OCI-M2 (cell line): ENCODE data around the gene FRRS1.
"Not testable (repeated sequence)": the region's sequence is repeated elsewhere in the genome, so short reads cannot be mapped to it uniquely, and the experiment has no call there.

Experiments used
- DNase-seq: peaks from one replicate; lab custom pipeline; 2025; ENCODE audit not compliant: unreplicated experiment; lab: John Stamatoyannopoulos, UW

Gene FRRS1

DNA sequence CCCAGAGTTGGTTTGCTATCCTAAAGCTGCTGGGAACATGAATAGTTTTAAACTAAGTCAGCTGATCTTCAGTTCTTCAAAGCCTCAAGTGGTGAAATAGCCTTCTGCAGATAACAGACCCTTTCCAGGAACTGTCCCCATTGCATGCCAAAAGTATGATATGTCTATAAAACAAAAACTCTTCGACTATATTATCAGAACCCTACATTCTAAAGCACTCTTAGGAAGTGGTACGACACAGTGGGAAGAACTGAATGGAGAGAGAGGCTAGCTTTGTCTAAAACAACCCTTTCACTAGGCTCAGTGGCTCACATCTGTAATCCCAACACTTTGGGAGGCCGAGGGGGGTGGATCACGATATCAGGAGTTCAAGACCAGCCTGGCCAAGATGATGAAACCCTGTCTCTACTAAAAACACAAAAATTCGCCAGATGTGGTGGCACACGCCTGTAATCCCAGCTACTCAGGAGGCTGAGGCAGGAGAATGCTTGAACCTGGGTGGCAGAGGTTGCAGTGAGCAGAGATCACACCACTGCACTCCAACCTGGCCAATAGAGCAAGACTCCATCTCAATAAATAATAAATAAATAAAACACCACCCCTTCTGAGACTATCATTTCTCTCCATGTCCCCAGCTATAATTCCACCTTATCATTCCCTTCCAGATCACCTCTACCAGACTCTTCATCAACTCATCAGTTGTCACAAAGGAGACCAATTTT is 2.2 kb upstream of the FRRS1 start:
- no peak for DNase-seq

DNA sequence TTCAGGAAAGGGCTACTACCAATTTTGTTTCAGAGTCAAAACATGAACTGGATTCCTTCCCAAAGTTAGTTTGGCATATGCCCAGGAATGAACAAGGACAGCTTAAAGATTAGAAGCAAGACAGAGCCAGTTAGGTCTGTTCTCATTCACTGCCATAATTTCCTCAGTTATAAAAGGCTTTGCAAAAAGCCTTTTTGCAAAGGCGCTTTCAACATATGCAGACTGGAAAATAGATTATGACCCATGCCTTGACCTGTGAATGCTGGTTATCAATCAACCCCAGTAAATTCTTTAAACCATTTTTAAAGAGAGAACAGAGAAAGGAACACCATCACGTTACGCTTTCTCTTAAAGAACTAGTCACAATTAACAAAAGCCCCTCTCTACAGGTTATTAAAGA is 1.7 kb upstream of the FRRS1 start:
- no peak for DNase-seq

DNA sequence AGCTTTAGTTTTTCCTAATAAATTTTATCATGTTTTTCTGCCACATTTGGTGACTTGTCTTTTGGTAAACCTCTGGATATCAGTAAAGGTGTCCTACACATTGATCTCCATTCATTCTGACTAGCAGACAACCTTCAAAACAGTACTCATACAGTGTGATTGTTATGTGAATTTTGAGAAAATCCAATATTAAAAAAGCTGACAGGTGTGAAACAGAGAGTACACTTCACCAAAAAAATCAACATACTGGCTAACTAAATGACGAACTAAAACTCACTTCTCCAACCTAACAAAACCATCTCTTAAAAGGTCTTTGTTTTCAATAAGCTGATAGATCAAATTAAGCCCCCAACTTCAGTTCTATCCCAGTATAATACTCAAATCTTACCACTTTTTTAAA is 1.5 kb downstream of the FRRS1 start:
- no peak for DNase-seq

DNA sequence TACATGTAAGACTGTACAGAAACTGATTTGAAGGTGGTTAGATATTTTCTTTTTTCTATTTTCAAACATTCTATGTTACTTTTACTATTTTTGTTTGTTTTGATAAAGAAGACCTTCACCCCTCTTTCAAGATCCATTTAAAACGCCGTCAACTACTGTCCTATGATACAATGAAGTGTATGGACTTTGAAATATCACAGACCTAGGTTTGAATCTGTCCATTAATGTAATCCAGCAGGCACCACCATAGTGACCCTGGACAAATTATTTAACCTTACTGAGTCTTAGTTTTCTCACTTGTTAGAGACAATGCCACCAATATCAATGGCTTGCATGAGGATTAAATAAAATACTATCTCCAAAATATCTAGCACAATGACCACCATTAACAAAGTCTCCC is 2.0 kb downstream of the FRRS1 start:
- DNase-seq = no peak

DNA sequence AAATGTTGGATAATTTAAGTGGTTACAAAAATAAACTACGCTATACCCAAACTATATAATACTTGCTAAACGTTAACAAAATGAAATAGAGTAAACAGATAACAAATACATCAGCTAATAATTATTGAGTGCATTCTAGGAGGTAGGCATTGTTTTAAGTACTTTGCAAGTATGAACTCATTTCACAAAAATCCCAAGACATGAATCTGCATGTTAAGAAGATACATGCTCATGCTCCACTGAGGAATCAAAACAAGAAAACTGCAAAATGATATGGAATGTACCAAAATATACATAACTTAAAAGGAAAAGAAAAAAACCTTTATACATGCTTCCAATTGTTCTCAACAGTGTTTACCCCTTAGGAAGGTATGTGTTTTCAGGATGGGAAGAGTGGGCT is 2.5 kb downstream of the FRRS1 start:
- no peak for DNase-seq

DNA sequence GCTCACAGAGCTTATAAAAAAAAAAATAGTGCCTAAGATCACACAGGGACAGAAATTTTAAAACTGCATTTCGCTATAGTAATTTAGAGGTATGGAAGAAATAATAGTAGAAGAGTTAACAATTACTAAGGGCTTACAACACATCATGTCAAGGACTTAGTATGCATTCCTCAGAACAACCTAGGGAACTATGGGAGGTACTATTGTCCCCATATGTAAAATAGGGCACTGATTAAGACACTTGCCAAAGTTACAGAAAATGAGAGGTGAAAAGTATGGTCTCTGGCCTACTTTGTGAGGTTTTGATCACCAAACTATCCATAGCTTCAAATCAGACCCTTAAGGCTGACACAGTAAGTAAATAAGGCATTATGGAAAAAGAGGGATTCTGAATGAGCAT is 4.7 kb downstream of the FRRS1 start:
- no peak for DNase-seq

DNA sequence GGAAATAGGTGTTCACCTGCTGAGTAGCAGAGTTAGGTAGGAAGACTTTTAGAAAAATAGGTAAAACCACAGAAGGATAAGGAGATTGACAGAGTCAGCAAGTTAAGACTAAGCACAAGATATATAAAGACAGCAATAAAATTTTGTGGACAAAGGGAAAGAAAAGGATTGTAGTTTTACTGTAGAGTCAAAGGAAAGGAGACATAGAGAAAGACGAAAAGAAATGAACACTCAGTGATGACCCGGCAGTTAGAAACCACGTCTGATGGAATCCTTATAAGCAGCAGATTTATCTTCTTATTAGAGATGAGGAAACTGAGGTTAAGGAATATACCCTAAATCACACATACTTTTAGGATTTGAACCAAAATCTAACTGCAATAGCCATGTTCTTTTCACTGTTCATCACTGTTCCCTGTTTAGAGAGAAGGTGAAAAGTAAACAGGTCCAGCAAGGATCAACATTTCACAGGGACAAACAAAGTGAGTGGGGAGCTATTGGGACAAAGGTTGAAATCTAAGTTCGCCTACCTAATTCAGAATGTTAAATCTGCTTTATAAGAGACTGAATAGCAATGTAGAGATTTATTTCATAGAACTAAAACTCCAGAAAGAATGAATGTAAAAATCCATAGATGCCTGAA is 6.8 kb downstream of the FRRS1 start:
- DNase-seq = no peak

DNA sequence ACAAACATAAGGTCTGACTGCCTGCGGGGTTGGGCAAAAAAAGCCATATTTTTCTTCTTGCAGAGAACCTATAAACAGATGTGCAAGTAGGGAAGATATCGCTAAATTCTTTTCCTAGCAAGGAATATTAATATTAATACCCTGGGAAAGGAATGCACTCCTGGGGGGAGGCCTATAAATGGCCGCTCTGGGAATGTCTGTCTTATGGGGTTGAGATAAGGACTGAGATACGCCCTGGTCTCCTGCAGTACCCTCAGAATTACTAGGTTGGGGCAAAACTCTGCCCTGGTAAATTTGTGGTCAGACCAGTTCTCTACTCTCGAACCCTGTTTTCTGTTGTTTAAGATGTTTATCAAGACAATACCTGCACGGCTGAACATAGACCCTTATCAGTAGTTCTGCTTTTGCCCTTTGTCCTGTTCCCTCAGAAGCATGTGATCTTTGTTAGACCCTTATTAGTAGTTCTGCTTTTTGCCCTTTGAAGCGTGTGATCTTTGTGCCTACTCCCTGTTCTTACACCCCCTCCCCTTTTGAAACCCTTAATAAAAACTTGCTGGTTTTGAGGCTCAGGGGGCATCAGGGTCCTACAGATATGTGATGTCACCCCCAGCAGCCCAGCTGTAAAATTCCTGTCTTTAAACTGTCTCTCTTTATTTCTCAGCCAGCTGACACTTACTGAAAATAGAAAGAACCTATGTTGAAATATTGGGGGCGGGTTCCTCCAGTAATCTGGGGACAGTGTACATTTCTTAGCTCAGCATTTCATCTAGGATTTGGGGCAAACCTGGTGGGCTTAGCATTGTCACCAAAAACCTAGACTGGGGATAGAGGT is 7.5 kb downstream of the FRRS1 start:
- DNase-seq = not testable (repeated sequence)

DNA sequence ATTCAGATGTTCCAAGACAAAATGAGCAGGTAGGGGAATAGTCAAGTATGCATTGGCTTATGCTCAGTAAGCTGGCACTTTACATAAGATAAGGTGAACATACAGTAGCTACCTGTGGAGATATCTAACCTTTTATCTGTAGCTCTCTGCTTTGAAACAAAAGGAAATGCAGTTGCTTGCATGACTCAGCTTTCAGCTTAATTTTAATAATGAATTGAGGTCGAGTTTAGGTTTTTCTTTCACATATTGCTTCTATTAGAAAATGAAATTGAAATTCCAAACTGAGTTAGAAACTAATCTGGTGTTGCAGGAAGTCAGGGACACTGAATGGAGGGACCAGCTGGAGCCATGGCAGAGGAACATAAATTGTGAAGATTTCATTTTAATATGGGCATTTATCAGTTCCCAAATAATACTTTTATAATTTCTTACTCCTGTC is 8.3 kb downstream of the FRRS1 start:
- DNase-seq = no peak

DNA sequence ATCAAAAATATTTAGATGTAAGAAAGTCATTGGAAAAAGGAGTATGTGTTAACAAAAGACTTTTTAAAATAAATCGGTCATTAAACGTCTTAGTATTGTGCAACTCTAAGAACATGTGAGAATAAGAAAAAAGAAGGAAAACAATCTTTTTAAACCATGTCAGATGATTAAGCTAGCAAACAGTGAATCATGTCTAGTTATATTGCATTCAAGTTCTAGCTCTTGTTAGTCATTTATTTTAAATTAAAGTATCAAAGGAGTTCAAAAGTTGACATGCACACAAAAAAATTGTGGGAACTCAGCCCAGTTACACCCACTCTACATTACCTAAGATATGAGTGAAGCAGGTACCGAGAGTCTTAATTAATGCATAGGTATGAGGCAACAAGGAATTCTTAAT is 9.8 kb downstream of the FRRS1 start:
- DNase-seq = no peak

DNA sequence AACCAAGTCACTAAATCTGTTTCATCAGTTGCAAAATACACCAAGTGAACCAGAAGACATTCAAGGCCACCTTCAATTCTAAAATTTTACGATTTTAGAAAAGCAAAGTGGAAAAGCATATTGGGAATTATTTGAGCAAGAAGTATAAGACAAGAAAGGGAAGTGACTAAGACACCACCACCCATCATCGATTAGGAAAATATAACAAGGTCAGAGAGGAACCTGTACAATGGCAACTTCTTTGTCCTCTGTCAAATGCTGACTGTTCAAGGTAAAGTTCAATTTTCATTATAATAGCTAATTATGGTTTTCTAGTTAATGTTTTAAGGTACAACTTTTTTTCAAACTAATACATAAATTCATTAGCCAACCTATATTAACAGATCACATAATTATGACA is 10.8 kb downstream of the FRRS1 start:
- no peak for DNase-seq

DNA sequence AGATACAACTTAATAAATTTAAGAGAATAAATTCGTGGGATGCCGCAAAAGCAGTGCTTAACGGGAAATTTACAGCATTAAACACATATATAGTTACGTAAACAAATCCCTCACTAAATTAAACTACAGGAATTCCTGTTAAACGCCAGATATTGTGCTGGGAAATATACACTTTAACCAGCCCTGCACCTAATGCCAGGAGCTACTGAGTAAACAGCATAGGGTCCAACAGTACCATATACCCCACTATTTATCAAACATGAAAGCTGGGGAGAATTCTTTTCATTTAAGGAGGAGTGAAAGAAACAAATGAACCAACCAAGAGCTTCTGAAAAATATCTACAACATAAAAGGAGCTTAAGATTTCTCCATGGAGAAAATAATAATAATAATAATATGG is 11.7 kb downstream of the FRRS1 start:
- DNase-seq = no peak

DNA sequence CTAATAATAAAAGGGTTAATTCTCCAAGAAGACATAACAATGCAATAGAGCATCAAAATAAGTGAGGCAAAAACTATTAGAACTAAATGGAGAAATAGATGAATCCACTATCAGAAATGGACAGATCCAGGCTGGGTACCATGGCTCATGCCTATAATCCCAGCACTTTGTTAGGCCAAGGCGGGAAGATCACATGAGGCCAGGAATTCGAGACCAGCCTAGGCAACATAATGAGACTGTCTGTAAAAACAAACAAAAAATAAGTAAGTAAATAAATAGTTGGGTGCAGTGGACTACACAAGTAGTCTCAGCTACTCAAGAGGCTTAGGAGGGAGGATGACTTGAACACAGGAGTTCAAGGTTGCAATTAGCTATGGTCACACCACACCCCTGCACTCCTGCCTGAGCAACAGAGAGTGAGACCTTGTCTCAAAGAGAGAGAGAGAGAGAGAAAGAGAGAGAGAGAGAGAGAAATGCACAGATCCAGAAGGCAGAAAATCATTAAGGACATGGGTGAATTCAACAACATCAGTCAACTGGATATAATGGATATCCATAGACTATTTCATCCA is 12.3 kb downstream of the FRRS1 start:
- DNase-seq = no peak

DNA sequence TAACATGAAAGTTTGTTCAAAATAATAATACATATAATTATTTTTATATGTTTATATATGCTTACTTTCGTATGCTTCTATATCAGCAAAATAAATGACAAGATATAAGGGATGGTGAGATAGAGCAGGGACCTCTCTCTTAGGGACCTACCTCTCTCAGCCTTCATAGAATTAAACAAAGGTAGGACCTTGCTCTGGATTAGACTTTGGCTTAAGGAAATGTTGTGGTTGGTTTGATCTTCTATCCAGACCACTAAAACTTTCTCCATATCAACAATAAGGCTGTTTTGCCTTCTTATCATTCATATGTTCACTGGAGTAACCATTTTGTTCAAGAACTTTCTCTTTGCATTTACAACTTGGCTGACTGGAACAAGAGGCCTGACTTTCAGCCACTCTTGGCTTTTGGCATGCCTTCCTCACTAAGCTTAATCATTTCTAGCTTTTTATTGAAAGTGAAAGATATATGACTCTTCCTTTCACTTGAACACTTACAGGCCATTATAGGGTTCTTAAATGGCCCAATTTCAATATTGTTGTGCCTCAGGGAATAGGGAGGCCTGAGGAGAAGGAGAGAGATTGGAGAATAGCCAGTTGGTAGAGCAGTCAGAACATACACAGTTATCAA is 14.4 kb downstream of the FRRS1 start:
- no peak for DNase-seq

DNA sequence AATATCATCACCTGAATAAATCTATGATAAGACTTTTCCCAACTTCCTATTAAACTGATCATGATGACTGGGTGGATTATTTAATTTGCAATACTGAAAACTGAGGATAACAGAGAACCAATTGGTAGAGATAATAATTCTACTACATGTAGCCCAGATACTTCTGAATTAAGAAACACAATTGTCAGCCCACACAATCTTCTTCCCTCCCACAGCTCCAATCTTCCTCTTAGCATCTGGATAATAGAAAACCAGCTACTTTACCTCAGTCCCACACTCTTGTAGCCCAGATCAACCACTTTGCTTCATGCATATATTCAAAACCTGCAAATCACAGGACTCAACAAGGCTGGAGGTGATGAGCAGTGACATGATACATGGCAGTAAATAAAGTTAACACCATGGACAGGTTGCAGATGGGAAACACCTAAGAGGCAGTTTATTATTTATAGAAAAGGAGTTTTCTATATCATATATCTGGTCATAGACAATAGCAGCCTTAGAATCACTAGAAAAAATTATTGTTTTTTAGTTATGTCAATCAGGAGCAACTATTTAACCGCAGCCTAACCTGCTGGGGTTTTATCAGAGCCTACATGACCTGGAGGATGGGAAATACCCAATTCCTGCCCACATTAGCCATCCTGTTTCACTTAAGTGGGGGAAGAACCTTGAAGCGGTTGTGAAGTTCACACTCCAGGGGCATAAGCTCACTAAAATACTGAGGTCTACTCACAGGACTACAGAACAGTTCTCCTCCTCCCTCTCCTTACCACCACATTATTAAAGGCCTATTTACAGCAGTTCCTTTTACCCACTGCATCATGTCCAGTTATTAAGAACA is 16.7 kb downstream of the FRRS1 start:
- DNase-seq = no peak

DNA sequence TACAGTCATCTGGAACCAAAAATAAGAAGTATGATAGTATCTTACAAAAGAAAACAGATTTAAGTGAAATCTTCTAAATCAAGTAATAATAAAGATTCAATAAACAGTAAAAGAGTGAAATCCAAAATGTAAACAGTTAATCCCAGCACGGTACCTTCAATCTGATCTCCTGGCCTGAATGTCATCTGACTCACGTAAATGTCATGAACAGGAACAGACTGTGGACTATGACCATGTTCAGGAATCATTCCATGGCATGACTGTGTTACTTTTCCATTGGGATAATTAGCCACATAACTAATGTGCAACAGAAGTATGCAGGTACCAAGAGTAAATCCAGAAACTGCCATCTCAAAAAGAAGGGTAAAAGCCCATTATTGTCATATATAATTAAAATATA is 18.0 kb downstream of the FRRS1 start:
- DNase-seq = no peak

DNA sequence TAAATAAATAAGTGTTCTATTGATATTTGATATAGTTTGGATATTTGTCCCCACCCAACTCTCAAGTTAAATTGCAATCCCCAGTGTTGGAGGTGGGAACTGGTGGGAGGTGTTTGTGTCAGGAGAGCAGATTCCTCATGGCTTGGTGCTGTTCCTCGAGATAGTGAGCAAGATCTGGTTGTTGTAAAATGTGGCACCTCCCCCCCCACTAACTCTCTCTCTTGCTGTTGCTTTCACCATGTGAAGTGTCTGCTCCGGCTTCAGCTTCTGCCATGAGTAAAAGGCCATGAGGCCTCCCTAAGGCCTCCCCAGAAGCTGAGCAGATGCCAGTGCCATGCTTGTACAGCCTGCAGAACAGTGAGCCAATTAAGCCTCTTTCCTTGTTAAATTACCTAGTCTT is 20.8 kb downstream of the FRRS1 start:
- DNase-seq = no peak

DNA sequence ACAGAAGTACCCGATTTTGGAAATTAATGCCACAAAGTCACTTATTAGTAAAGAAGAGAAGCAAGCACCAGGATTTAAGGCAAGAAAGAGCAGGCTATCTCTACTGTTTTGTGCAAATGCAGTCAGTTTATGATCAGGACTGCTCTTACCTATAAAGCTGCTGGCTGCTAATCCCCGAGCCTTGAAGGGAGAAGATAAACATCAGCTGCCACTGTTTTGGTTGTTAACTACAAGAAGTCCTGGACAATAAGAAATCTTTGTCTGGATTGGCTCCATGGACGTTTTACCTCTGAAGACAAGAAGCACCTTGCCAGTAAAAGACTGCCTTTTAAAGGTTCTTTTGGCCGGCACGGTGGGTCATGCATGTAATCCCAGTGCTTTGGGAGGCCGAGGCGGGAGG is 21.4 kb downstream of the FRRS1 start:
- no peak for DNase-seq

DNA sequence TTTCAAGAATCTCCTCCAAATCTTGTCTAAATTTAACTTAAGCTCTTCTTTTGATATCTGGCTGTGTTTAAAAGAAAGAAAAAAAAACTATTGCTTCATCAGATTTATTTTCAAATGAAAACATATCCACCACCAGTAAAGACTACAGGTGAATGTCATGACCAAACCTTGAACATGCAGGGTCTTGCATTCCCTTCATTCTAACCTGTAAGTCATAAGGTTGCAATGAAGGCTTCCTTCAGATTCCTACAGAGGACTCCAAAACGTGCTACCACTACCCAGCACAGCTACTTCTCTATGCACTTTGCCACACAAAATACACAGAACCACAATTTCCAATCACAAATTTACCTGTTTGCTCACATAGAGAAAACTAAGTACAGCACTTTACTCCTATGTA is 26.3 kb downstream of the FRRS1 start:
- no peak for DNase-seq

DNA sequence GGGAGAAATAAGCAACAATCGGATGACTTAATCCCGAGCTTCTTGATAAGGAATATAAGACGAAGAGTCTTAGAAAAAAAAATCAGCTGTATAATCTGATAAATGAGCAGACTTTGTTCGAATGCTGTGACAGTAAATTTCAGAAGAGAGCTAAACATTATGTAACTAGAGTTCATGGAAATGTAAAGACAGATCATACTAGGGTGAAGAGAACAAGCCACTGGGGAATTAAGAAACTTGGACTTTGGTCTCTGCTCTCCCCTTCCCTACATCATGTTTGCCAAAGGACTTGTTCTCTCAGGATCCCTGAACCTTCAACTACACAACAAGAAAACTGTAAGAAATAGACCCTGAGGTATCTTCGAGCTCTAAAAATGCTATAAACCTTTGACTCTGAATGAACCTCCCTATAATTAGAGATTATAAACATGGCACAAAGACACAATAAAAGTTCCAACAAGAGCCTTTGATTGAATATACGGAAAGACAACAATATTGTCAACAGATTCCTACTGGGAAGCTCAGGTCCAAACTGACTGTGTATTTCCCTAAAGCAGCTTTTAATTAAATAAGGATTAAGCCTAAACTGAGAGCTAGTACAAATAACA is 27.5 kb downstream of the FRRS1 start:
- no peak for DNase-seq
